HTERT RPE-1 (cell line): ENCODE measurements around the gene SLC22A31.

Experiments used
- in situ Hi-C: fragments of 300-500 bp; cut with MboI; formaldehyde crosslinking; loops from 4 replicates; pipeline ENCODE4 v1.14.3; 2020; ENCODE audit warnings: low sequenced_read_pairs

Gene SLC22A31

DNA sequence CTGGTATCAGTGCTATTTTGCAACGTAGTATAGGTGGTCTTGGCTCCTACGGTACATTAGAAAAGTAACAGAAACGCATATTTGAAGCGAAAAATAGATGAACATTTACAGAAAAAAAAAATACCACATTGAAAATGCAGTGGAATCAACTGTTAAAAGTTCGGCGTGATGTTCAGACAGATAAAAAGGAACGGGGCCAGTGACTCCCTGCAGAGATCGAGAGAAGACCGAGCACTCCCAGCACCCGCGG, 16.7 kb upstream of the SLC22A31 start:
- in situ Hi-C loops: no loop called here

DNA sequence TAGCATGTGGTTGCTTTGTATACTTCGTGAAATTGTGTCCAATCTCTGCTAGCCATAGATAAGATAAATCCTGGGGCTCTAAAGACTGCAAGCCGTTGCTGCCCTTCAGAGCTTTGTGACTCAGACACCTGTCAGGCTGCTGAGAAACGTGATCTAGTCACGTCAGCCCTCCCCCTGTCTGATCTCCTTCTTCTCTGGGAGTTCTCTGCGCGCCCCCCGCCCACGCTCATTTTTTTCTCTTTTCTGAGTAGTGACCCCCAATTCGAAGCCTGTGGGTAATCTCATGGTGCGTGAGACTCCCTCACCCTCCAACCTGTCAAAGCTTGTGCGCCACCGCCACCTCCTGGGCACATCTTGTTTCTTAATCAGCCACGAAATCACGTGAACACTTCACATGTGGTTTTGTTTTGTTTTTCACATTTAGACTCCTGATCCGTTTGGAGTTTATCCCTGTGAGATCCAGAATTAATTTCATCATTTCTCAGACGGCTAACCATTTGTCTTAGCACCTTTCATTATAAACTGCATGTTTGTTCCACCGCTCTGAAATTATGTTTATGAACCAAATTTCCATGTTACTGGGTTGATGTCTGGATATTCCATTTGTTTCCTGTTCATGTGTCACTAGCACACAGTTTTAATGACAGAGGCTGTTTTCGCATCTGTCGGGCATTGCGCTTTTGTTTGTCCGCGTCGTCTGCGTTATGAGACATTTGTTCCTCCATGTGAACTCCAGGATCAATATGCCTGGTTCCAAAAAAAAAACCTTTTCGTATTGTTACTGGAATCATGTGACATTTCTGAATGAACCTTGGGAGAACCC, 16.2 kb upstream of the SLC22A31 start:
- in situ Hi-C loops: no loop called here

DNA sequence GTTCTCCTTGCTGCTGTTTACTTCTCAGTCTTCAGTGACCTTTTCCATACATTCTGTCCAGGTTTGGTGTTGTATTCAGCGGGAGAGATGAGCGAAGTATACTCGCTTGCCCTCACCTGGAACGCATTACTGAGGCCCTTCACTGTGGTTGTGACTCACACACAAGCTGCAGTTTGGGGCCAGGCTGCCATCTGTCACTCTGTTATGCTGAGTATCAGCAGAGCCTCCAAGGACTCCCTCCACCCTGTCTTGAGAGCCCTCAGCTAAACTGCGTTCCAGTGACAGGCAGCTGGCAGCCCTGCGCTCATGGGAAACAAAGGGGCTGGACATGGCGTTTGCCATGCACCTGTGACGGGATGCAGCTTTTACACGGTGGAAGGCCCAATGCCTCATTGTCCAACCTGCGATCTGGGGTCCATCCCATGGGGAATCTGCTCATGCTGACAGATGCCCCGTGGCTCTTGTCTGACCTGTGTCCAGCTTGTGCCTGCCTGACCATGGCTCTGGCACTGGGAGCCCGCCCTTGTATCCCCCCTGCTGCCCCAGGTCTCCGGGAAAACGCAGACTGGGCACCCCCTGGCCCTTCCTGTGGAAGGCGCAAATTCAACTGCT, 10.7 kb upstream of the SLC22A31 start:
- in situ Hi-C loops: no loop called here

DNA sequence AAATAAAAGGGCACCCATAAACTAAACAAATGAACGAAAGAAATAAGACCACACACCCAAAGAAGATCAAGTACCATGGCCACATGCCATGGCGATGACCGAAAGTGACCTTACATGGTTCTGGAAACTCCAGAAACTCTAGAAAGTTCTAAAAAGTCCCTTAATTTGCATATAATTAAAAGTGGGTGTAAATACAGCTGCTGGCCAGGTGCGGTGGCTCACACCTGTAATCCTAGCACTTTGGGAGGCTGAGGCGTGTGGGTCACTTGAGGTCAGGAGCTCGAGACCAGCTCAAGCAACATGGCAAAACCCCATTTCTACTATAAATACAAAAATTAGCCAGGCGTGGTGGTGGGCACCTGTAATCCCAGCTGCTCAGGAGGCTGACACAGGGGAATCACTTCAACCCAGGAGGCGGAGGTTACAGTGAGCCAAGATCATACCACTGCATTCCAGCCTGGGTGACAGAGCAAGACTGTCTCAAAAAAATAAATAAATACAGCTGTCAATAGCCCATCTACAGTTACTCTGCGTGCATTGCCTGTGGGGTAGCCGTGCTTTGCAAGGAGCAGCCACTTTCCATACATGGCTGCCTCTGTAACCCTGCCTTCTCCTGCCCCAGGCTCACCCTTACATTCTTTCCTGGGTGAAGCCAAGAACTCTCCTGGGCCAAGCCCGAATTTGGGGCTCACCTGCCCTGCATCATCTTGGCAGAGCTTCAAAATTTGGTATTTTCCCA, 10.0 kb upstream of the SLC22A31 start:
- in situ Hi-C loops: no loop called here

DNA sequence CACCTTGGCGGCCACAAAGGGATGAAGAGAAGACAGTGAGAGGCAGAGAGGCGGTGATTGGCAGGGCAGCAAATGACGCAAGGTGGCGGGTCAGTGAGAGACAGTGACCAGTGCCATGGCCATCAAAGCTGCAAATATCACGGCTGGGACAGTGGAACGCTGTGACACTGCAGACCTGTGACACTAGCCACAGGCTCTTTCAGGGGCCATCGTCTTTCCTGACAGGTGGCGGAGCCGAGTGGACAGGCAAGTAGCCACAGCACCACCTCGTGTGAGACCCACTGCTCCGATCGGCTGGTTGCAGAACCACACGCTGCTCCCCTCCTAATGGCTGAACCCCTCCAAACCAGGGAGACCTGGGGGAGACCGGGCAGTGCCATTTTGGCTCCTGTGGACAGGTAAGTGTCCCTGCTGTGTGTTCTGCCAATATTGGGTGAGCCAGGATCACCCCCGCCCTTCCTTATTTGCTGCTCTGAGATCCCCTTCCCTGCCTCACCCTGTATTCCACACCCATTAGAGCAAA, 9.2 kb upstream of the SLC22A31 start:
- in situ Hi-C loops: no loop called here

DNA sequence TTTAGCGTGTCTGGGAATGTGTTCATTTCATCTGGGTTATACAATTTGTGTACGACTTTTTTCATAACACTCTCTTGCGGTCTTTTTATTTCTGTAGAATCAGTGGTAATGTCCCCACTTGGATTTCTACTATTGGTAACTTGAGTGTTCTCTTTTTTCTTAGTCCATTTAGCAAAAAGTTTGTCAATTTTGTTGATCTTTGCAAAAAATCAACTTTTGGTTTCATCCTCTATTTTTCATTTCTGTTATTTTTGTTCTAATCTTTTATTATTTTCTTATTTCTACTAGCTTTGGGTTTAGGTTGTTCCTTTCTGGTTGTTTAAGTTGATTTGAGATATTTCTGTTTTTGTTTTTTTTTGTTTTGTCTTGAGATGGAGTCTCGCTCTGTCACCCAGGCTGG, 7.7 kb upstream of the SLC22A31 start:
- in situ Hi-C loops: no loop called here

DNA sequence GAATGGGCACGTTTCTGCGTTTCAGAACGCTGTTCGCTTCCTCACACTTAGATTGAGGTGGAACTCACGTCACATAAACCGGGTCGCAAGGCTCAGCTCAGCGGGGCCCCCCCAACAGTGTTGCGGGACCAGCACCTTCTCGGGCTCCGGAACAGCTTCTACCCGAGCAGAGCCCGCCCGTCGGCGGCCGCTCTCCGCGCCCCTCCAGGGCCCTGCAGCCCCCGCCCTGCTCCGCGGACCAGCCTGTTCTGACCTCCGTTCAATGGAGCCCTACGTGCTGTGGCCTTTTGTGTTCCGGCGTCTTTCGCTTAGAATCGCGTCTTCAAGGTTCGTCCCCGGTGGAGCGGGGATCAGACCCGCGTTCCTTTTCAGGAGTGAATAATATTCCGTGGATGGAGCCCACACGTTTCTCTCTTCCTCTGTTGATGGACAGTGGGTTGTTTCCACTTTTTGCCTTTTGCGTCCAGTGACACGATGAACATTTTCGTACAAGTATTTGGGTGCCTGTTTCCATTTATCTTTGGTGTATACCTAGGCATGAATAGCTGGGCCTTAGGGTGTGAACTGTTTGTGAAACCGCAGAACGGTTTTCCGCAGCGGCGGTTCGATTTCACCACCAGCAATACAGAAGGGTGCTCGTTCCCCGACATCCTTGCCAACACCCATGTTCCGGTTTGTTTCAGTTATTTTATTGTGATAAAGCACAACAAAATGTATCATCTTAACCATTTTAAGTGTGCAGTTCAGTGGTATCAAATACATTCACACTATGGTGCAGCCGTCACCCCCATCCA, 2.3 kb upstream of the SLC22A31 start:
- in situ Hi-C loops: no loop called here

DNA sequence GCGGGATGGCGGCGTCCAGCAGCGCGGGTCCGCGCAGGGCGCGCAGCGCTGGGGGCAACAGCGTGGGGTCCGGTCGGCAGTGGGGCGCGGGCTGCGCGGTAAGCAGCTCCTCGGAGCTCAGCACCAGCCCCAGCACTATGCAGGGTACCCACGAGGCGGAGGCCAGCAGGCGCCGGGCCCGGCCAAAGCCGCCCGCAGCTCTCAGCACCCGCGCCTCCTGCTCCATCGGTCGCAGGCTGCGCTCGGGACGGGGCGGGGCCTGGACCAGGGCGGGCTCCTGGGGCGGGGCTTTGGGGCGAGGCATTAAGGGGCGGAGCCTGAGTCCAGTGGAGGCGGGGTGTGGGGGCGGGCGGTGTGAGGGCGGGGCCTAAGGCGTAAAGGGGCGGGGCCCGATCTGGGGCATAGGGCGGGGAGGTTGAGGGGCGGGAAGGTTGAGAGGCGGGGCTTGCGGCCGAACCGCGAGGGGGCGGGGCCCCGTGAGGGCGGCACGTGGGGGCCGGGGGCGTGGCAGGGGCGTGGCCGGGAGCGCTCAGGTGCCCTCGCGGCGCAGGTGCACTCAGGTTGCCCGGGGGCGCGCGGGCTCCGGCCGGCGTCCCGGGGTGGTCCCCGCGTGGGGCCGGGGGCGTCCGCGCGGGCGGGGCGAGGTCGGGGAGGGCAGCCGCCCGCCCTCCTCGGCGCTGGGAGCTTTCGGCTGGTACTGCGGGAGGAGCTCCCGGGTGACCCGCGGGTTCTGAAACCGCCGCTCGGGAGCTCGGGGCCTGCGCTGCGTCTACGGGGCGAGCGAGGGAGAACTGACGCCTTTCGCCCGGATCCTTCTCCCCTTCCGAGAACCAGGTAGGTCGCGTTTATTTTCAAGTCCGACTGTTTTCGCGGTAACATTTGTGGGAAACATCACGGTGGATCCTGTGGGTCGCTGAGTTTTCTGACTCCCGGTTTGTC, 1.4 kb upstream of the SLC22A31 start:
- in situ Hi-C loops: no loop called here

DNA sequence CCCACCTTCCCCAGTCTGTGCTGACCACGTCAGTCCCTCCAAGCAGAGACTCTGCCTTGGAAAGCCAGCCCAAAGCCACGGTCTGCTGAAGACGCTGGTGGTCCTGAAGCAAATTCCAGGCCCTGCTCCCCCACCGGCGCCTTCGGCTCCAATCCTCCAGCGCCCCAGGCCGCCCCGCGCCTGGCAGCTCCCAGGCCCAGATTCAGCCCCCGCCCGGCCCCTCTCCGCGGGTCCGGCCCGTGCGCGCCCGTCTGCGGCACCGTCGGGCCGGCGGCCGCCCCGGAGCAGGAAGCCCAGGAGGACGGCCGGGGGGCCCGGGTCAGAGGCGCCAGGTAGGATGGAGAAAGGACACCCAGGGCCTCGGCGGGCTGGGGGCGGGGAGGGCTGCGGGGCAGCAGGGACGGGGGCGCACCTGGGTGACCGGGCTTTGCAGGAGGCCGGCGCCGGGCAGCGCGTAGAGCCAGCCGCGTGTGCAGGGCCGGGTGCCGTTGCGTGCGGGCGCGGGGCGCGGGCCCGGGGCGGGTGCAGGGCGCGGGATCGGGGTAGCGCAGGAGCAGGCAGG, 594 bp upstream of the SLC22A31 start:
- in situ Hi-C loops: no loop called here

DNA sequence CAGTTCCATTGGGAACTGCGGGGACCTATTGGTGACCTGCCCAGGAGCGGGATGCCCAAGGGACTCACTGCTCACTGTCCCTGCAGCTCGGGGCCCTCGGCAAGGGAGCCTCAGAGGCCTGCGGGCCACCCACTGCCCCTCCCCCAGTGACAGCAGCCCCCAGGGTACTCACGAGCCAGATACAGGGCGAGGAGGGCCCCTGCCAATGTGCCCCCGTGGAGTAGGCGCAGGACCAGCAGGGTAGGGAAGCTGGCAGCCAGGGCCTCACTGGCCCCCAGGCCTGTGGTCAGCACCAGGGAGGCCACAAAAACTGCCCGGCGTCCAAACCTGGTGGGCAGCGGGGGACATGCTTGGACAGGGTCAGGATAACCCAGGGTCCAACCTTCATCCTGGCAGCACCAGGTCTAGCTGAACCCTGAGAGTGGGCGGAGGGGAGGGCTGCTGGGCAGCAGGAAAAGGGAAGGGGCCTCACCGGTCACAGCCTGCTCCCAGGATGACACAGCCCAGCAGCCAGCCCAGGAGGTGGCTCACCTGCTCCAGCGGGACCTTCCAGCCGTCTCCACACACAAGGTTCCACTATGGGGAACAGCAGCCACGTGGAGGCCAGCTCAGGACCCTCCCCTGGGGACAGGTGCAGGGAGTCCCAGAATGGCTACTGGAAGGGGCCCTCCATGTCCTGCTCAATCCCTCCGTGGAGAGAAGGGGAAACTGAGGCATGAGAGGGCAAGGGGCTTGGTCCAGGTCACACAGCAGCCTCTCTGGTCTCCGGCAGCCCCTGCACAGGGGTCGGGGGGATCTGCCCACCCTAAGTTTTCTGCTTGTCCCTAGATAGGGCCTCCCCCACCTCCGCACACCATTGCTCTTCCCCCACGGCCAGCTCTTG, 855 bp downstream of the SLC22A31 start:
- in situ Hi-C loops: no loop called here

DNA sequence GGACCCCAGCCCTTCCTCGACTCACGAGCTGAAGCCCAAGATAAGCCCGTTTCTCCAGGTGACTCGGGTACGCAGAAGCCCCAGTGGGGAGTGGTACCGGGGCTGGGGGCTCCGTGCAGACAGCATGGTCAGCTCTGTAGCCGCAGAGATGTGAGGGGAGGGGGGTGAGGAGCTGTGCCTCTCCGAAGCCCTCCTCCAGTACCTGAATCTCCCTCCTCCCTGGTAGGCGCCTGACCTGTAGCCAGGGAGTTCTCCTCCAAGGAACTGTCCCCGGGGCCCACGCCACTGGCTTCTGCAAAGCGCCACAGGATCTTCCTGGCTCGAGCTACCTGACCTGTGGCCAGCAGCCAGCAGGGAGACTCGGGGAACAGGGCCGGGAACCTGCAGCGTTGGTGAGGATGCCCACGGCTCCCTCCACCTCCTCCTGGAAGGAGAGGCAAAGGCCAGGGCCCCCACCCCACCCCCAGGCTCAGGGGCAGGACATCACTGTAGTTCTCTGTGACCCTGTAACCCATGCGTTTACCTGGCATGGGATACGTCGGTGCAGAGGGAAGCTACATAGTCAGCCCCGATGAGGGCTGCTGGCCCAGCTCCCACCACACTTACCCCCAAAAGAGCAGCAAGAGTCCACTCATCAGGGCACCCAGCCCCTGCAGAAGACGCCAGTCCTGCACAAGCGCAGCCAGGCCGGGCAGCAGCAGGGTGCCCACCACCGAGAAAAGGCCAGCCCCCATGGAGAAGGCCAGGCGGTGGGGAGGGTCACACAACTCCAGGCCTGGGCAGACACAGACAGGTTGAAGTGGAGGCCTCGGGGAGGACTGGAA, 1.7 kb downstream of the SLC22A31 start:
- in situ Hi-C loops: no loop called here

DNA sequence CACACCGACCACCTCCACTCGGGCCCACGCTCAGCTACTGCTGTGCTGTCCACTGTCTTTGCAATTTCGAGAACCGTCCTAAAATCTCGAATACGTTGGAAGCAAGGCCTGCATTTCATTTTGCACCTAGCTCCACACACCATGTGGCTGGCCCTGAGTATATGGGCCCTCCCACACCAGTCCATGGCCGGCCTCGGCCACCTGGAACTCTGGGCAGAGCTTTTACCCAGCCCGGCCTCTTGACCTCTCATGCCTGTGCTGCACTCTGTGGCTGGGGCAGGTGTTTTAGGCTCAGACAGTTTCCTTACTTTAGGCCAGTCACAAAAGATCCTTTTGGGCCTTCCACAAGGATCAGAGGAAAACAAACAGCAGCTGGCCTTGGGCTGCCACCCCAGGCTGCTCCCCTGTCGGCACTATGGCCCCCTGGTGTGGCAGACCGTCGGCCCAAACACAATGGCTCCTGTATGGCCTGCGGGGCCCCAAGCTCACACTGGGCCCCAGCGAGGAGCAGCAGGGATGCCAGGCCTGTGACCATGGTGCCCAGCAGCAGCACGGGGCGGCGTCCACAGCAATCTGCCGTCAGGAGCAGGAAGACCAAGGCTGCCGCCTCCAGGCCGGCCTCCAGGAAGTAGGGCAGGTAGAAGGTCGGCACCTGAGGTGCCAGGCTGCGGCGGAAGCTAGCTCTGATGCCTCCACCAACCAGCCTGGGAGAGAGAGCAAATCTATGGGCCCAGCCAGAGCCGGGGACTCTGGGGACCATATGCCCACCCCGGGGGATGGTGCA, 2.5 kb downstream of the SLC22A31 start:
- in situ Hi-C loops: no loop called here

DNA sequence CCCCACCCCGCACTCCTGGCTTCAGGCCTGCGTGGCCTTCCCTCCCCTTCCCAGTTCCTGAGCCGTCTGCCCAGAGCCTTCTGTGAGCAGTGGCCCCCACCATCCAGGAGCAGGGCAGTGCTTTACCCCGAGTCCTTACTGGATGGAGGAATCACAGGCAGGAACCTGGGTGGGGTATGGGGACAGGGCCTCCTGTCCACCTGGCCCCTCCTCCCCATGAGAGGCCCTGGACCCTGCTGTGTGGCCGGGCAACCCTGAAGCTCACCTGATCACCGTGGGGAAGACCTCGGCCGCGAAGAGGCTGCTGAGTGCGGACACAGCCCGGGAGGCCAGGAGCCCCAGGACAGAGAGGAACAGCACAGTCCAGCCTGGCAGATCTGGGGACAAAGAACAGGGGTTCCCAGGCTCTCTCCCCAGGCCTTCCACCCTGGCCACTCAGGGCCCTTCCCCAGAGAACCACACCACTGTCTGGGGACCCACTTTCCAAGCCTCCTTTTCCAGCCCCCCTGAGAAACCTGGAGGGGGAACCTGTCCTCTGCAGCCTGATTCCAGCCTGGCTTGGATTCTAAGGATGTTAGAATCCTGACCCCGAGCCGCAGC, 3.2 kb downstream of the SLC22A31 start:
- in situ Hi-C loops: no loop called here

DNA sequence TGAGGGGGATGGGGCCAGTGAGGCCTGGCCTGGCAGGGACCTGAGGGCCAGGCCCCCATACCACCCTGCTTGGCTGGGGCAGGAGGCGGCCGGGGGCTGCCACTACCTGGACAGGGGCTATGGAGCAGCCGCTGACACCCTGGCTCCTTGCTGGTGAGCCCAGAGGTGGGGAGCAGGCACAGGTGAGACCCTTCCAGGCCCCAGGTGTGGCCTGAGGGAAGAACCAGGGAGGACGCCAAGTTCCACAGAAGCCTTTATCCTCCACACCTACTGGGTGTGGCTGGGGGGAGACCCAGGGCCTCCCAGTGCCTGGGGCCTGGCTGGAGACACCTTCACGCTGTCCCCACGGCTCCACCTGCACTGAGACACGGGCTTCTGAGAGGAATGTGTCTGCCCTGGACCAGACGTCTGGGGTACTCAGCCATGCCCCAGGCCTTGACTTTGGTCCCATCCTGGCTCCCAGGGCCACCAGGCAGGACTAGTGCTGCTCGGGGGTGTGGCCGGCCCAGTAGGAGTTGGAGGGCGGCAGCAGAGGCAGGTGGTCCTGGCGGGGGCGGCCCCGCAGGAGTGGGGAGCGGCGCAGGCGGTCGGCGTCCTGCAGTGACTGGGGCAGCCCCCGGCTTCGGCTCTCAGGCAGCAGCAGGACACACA, 4.7 kb downstream of the SLC22A31 start:
- in situ Hi-C loops: no loop called here

DNA sequence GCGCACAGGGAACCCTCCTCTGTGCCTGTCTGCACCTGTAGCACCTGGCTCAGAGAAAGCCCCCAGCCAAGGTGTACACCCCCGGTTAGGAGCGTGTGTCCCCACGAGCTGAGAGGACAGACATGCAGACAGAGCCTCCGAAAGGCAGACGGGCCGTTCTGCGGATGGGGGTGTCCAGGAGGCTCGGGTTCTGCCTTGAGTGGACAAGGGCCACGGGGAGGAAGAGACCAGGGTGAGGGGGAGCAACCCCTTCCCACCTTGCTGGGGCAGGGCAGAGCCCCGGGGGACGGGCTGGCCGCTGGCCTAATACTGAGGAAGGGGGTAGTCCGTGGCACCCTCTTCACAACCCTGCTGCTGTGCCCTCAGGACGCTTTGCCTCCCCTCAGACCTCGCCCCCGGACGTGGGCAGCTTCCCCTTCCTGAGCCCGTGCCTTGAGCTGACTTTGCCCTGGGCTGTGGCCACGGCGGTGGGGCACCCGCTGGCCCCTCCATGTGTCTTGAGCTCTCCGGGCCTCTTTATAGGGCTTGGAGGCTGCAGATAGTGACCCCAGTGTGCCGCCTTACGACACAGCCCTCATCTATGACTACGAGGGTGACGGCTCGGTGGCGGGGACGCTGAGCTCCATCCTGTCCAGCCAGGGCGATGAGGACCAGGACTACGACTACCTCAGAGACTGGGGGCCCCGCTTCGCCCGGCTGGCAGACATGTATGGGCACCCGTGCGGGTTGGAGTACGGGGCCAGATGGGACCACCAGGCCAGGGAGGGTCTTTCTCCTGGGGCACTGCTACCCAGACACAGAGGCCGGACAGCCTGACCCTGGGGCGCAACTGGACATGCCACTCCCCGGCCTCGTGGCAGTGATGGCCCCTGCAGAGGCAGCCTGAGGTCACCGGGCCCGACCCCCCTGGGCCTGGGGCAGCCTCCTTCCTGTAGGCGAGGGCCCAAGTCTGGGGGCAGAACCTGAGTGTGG, 5.7 kb downstream of the SLC22A31 start:
- in situ Hi-C loops: no loop called here
